HFF-Myc (cell line): Measurements from ENCODE around the gene LCN9.

ENCODE experiments used
- DNase-seq: peaks from one replicate; pipeline ENCODE4 v3.0.0-alpha.2; 2011; ENCODE audit warnings: low read depth; ENCODE audit errors: extremely low read depth
- H3K4me3 ChIP-seq: replicated peaks from 2 replicates; pipeline ENCODE4 v1.5.1; 2011; ENCODE audit warnings: low read depth, mild to moderate bottlenecking, control low read depth, low read length
- CTCF ChIP-seq: IDR thresholded peaks from 2 replicates; pipeline ENCODE4 v1.5.1; 2012; ENCODE audit warnings: mild to moderate bottlenecking, low read depth, low read length, control low read depth; ENCODE audit errors: missing control alignments

The LCN9 gene

GRCh38 chr9:135707252-135708138 lies 44.4 kb downstream of the LCN9 start:
- TF ChIP-seq CTCF = no peak
- no peak for DNase-seq

GRCh38 chr9:135708164-135708563 lies 45.1 kb downstream of the LCN9 start:
- DNase-seq = no peak
- no peak overlapping the region for H3K4me3 ChIP-seq
- TF ChIP-seq CTCF = no peak

More at GRCh38 chr9:135707252-135708138, 44.4 kb downstream of the LCN9 start:
- no peak overlapping the region for H3K4me3 ChIP-seq

- H3K4me3 ChIP-seq = no peak overlapping the region
- no peak for DNase-seq
- TF ChIP-seq CTCF = no peak
Observed at GRCh38 chr9:135711391-135711790, 48.3 kb downstream of the LCN9 start.

- no peak for DNase-seq
- H3K4me3 ChIP-seq = no peak overlapping the region
- TF ChIP-seq CTCF = no peak
Observed at GRCh38 chr9:135711881-135712280, 48.8 kb downstream of the LCN9 start.

GRCh38 chr9:135712613-135713295 lies 49.6 kb downstream of the LCN9 start:
- H3K4me3 ChIP-seq = no peak overlapping the region
- no peak for TF ChIP-seq CTCF

GRCh38 chr9:135714242-135715055 lies 51.3 kb downstream of the LCN9 start:
- no peak for DNase-seq
- H3K4me3 ChIP-seq = no peak overlapping the region
- no peak for TF ChIP-seq CTCF

More at GRCh38 chr9:135712613-135713295, 49.6 kb downstream of the LCN9 start:
- no peak for DNase-seq
